GM12892 (cell line): ENCODE data around the gene CRTC2. TPM values are rescaled to one million over a fixed set of nuclear protein-coding genes. Genes with fewer than 3 reads are reported as not detected.
"Not testable (repeated sequence)": the region's sequence is repeated elsewhere in the genome, so short reads cannot be mapped to it uniquely, and the experiment has no call there.

Source experiments
- DNase-seq: peaks from one replicate; pipeline ENCODE4 v3.0.0; 2011; ENCODE audit not compliant: insufficient read length
- FAIRE-seq: peaks from 2 replicates; lab custom pipeline; 2011; peaks lifted over from hg19 to GRCh38; lab: Jason Lieb, UNC
- POLR2A ChIP-seq: IDR thresholded peaks from 2 replicates; pipeline ENCODE4 v1.6.1; 2011; ENCODE audit warnings: low read depth, low read length, control low read depth
- POLR2AphosphoS5 ChIP-seq: IDR thresholded peaks from 2 replicates; pipeline ENCODE4 v1.6.1; 2011; ENCODE audit warnings: low read depth, low read length, control low read depth
- TAF1 ChIP-seq: IDR thresholded peaks from 2 replicates; pipeline ENCODE4 v1.6.1; 2011; ENCODE audit warnings: low read depth, mild to moderate bottlenecking, control low read depth, low read length, borderline replicate concordance
- polyA plus RNA-seq: library from polyadenylated mRNA; unstranded; fragments of >200 nt; gene quantifications from one replicate; pipeline ENCODE4 v1.2.1, GENCODE V29; 2012; ENCODE audit warnings: missing spikeins, inconsistent platforms; ENCODE audit not compliant: missing spikeins

CRTC2 gene
- polyA plus RNA-seq, result 36.9 TPM

GRCh38 chr1:153958111-153958960 lies at the start of gene CRTC2:
CRTC2 (minus strand) TSS chr1:153958612; CDS start chr1:153958497, 115 bp downstream.
- DNase-seq (peak; percentile 97), FAIRE-seq (peak; percentile 94)

GRCh38 chr1:154006136-154006535 lies 47.7 kb upstream of the CRTC2 start:
- DNase-seq (no peak), FAIRE-seq (no peak)
- TF ChIP-seq POLR2AphosphoS5, result no peak
- no peak for TF ChIP-seq TAF1
- no peak for TF ChIP-seq POLR2A

More at GRCh38 chr1:153958111-153958960, at the start of gene CRTC2:
- 0 out of 2 replicates have a peak, but pooled peaks have one; percentile 8 for TF ChIP-seq TAF1
- TF ChIP-seq POLR2A, result peak; percentile 61; the same call in 1 of the 2 replicates
- no peak for TF ChIP-seq POLR2AphosphoS5

- no peak for FAIRE-seq
- DNase-seq, result no peak
- TF ChIP-seq POLR2AphosphoS5, result no peak
- TF ChIP-seq POLR2A, result no peak
- TF ChIP-seq TAF1, result no peak
Observed at GRCh38 chr1:154000420-154000819, 42.0 kb upstream of the CRTC2 start.

- not testable (repeated sequence) for DNase-seq, FAIRE-seq
Observed at GRCh38 chr1:153996882-153997281, 38.5 kb upstream of the CRTC2 start.

- FAIRE-seq (no peak), DNase-seq (no peak)
Observed at GRCh38 chr1:153995640-153996039, 37.2 kb upstream of the CRTC2 start.

GRCh38 chr1:153995202-153995601 lies 36.8 kb upstream of the CRTC2 start:
- no peak for FAIRE-seq

More at GRCh38 chr1:153995640-153996039, 37.2 kb upstream of the CRTC2 start:
- TF ChIP-seq TAF1 (no peak), POLR2A (no peak), POLR2AphosphoS5 (0 out of 2 replicates have a peak, but pooled peaks have one; percentile 23)

GRCh38 chr1:153991806-153992205 lies 33.4 kb upstream of the CRTC2 start:
- TF ChIP-seq TAF1 (no peak), POLR2A (no peak), POLR2AphosphoS5 (no peak)
- DNase-seq, result no peak
- no peak for FAIRE-seq

More at GRCh38 chr1:153995202-153995601, 36.8 kb upstream of the CRTC2 start:
- DNase-seq, result no peak
- TF ChIP-seq POLR2AphosphoS5 (no peak), POLR2A (no peak), TAF1 (no peak)

GRCh38 chr1:153991151-153991630 lies 32.8 kb upstream of the CRTC2 start:
- no peak for TF ChIP-seq POLR2A
- TF ChIP-seq TAF1, result no peak
- TF ChIP-seq POLR2AphosphoS5, result no peak
- no peak for FAIRE-seq
- DNase-seq, result no peak

GRCh38 chr1:153990468-153991150 lies 32.2 kb upstream of the CRTC2 start, which contains the start of gene RPS27:
RPS27 (plus strand) TSS chr1:153990762; CDS start chr1:153990797, 35 bp downstream.
- DNase-seq (peak; percentile 78), FAIRE-seq (peak; percentile 93)
- TF ChIP-seq POLR2AphosphoS5, result peak; percentile 100
- TF ChIP-seq TAF1, result peak; percentile 99
- peak; percentile 100 for TF ChIP-seq POLR2A

- no peak for DNase-seq
- TF ChIP-seq TAF1 (no peak), POLR2AphosphoS5 (no peak), POLR2A (no peak)
- FAIRE-seq, result no peak
Observed at GRCh38 chr1:153987621-153988020, 29.2 kb upstream of the CRTC2 start.
